Endothelial cell of hepatic sinusoid (primary cell): Measurements from ENCODE around the gene PGD.

Experiments used
- in situ Hi-C: cut with HindIII; loops from 2 replicates; pipeline ENCODE4 v1.10.0; 2017; ENCODE audit warnings: low sequenced_read_pairs

PGD gene

GRCh38 chr1:10398734-10399443 lies at the start of gene PGD:
Gene PGD (plus strand): TSS chr1:10399064. CDS start chr1:10399118, 54 bp downstream.
- in situ Hi-C loops = no loop called here

GRCh38 chr1:10353282-10353681 lies 45.6 kb upstream of the PGD start:
- in situ Hi-C loops = no loop called here

DNA sequence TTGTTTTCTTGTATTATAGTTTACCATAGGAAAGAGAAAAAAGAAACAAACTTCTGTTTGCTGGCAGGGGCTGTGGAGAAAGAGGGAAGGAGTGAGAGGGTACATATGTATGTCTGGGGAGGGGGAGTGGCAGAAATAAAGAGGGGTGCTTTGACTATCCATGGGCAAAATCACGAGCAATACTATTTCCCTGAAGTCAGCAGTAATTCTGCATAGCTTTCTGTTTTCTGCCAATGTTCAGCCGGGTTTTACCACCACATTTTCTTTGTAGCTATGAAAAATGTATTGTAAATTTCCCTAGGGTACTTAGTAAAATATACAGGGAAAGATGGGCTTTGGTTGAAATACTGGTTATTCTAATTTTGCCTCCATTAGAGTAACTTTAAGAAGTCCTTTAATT lies 45.2 kb upstream of the PGD start:
- in situ Hi-C loops = no loop called here

DNA sequence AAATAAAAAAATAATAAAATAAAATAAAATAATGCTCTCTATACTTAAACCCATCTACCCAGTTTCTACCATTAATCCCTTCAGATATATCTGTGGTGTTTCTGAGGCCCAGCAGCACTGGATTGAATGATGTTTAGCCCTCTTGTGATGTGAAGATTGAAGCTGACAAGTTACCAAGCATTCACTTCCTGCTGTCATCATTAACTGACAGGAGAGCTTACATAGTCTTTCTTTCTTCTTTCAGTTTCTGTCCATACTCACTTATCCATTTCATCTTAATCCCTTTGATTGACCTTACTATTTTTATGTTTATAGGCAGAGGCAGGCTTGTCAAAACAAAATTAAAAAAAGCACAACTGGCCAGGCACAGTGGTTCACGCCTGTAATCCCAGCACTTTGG lies 38.8 kb upstream of the PGD start:
- in situ Hi-C loops = no loop called here

GRCh38 chr1:10361515-10361914 lies 37.3 kb upstream of the PGD start:
- in situ Hi-C loops = no loop called here

DNA sequence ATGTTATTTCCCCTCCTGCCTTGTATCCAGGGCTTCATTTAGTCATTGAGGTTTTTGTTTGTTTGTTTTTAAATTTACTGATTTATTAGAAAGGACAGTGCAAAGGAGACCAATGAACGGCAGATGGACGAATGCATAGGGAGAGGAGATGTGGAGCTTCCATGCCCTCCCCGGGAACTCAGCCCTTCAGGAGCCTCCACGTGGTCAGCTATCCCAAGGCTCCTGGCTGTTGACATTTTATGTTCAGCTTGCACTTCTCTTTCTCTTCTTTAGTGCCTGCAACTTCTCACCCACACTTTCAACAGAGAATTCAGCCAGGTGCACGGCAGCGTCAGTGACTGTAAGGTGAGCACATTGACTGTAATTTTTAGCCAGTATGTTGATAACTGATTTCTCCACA lies 30.7 kb upstream of the PGD start:
- in situ Hi-C loops = loop anchor here (5.0 kb wide), 2 partner anchors 36 to 89 kb away; no protein-coding TSS in a partner anchor

DNA sequence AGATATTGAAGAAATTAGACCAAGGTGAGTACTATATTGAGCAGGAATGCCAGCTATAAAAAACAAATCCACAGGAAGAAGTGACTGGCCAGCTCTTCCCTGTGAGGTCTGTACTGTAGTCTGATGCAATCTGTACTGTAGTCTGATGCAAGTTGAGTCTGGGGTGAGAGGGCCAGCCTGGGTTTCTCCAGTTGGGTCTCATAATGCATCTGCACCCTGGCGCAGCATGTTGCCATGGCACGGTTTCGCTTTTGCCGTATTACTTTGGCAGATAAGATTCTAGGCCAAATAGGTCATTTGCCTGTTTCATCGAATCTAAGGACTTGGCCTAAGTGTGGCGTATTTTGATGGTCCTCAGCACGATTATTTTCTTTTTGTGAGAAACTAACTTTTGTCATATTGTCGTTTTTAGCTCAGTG lies 24.4 kb upstream of the PGD start:
- in situ Hi-C loops = no loop called here

GRCh38 chr1:10377365-10378029 lies 21.4 kb upstream of the PGD start:
- in situ Hi-C loops = loop anchor here (5.0 kb wide), 1 partner anchor 50 kb away; no protein-coding TSS in a partner anchor

GRCh38 chr1:10378081-10378841 lies 20.6 kb upstream of the PGD start:
- in situ Hi-C loops = loop anchor here (5.0 kb wide), 1 partner anchor 49 kb away; no protein-coding TSS in a partner anchor

DNA sequence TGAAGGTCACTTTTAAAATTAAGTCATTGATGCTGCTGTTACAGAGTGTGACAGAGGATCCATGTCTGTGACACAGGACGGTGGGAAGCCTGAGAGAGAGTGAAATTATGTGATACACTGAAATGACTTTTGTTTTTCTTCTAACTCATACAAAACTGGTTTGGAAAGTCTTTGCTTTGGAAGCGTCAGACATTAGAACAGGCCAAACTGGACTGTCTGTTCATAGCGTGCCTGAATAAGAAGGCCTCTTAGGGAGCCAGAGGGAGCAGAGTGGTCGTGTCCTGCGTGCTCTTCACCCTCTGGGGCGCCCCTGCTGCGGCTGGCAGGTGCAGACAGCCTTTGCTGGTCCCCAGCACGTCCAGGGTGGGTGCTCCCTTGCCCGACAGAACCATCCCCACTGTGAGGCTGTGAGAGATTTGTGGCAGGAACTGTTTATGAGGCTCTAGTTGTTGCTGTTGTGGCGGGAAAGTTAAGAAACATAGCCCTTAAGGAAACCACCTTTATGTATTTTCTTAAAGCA lies 19.7 kb upstream of the PGD start:
- in situ Hi-C loops = loop anchor here (5.0 kb wide), 1 partner anchor 48 kb away; no protein-coding TSS in a partner anchor

- in situ Hi-C loops = loop anchor here (5.0 kb wide), 1 partner anchor 48 kb away; no protein-coding TSS in a partner anchor
Observed at GRCh38 chr1:10379676-10380075, 19.2 kb upstream of the PGD start.

DNA sequence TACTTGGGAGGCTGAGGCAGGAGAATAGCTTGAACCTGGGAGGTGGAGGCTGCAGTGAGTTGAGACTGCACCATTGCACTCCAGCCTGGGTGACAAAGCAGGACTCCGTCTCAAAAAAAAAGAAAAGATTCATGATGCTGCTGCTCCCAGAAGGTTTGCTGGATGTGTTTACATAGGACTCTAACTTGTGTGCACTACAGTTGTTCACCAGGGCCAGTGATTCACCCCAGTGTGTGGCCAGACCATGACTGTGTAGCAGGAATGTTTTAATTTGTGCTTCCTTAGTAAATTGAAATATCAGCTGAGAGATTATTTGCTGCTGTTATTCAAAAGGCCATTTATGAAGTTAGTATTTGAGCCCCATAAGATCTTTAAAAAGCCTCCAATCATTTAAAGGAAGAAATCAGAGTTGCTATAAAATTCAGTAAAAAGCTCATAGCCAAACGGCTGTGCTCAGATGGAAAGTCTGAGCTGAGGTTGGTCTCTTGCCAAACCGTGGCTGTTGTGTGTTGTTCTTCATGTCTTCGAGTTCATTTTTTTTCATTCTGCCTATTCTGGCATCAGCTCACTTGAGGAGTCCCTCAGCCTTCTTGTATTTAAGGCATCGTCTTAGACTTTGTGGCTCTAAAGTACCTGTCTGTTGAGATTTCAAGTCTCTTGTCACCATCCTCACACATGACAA lies 18.1 kb upstream of the PGD start:
- in situ Hi-C loops = no loop called here

- in situ Hi-C loops = no loop called here
Observed at GRCh38 chr1:10383630-10384029, 15.2 kb upstream of the PGD start.

DNA sequence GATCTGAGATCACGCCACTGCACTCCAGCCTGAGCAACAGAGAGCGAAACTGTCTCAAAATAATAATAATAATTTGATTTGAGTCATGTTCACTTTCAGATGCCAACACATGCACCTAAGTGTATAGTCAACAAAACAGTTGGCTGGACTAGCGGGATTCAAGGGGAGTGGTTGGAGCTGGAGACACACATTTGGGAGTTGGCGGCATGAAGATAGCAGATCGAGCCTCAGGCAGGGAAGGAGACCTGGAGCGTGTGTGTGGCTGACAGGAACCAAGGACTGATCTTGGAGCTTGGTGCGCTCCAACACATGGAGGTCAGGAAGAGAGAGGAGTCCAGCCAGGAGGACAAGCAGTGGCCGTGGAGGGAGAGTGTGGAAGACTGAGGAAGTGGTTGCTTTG lies 14.6 kb upstream of the PGD start:
- in situ Hi-C loops = no loop called here

- in situ Hi-C loops = no loop called here
Observed at GRCh38 chr1:10386761-10387676, 11.8 kb upstream of the PGD start.

GRCh38 chr1:10387677-10388386 lies 11.0 kb upstream of the PGD start:
- in situ Hi-C loops = no loop called here

- in situ Hi-C loops = no loop called here
Observed at GRCh38 chr1:10388387-10388715, 10.5 kb upstream of the PGD start.

DNA sequence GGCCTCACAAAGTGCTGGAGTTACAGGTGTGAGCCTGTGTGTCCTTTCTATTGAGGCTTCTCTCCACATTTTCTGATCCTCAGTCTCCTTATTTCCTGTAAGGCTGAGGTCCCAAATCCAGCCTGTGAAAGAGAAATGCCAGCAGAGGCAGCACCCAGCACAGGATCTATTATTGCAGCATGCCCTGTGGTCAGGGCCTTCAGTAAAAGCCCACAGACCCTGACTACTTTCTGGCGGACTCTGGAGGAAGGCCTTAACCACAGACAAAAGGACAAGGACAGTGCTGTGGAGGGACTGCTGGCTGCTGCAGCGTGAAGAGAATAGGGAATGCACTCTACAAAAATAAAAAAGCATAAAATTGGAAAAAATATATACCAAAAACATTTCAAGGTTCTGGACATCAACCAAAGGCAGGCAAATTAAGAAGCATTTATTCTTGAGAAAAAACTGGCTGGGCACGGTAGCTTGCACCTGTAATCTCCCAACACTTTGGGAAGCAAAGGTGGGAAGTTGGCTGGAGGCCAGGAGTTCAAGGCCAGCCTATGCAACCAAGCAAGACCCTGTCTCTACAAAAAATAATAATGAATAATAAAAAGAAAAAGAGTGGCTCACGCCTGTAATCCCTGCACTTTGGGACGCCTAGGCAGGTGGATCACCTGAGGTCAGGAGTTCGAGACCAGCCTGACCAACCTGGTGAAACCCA lies 9.4 kb upstream of the PGD start:
- in situ Hi-C loops = no loop called here

GRCh38 chr1:10396870-10397269 lies 2.0 kb upstream of the PGD start:
- in situ Hi-C loops = no loop called here
